HepG2 (cell line): ENCODE measurements around the gene NCBP2L. TPM values are rescaled to one million over a fixed set of nuclear protein-coding genes. Genes with fewer than 3 reads are reported as not detected.

ENCODE experiments used
- ATAC-seq: fragments of 200-7000 bp; cut with Tn5 transposase; 3 replicates; pipeline ENCODE4 v1.9.1; 2020; ENCODE audit warnings: mild to moderate bottlenecking, moderate library complexity
- BruUV-seq: library from RNA; stranded (reverse); fragments of 400-500 nt; replicated peaks from 2 replicates; lab custom pipeline; 2021; lab: Mats Ljungman, UMichigan
- CTCF ChIA-PET: fragments of 300-600 bp; formaldehyde crosslinking; extraction: SDS; loops from one replicate; lab custom pipeline; 2021; ENCODE audit warnings: low total read pairs, inconsistent platforms, low intra/inter-chr PET ratio; lab: Yijun Ruan, JAX
- POLR2A ChIA-PET: fragments of 350-600 bp; sonication (Branson Sonifier 250); formaldehyde crosslinking; loops from one replicate; lab custom pipeline; 2020; ENCODE audit warnings: antibody characterized with exemption, inconsistent platforms; lab: Yijun Ruan, JAX
- DNase-seq: peaks from one replicate; pipeline ENCODE4 v3.0.0-alpha.2; 2015; ENCODE audit warnings: low spot score
- FAIRE-seq: peaks from 3 replicates; lab custom pipeline; 2011; peaks lifted over from hg19 to GRCh38; lab: Jason Lieb, UNC
- H2AFZ ChIP-seq: one replicate; pipeline ENCODE4 v1.6.1; 2011; ENCODE audit warnings: low read length, inconsistent platforms
- H3K27ac ChIP-seq: fragments of 300-600 bp; 3 replicates; pipeline ENCODE4 v1.8.0; 2011; ENCODE audit warnings: mixed run types, mild to moderate bottlenecking, mixed read lengths, low read length, inconsistent platforms; ENCODE audit not compliant: insufficient read depth; ENCODE audit errors: extremely low read length
- H3K27me3 ChIP-seq, 2 experiments: fragments of 200-600 bp in 1 of 2; 2 replicates in 1 of 2; 3 replicates in 1 of 2; pipeline versions ENCODE4 v1.6.0 to v1.8.0; 2011; ENCODE audit warnings: low read length in 2 of 2, mild to moderate bottlenecking in 2 of 2, moderate library complexity in 2 of 2, inconsistent platforms in 1 of 2; ENCODE audit not compliant: insufficient read depth in 2 of 2, control insufficient read depth in 1 of 2
- H3K36me3 ChIP-seq, 2 experiments: fragments of 200-600 bp in 1 of 2; replicated peaks in 1 of 2; 2 replicates in 1 of 2; 3 replicates in 1 of 2; pipeline versions ENCODE4 v1.5.1 to v1.8.0; 2011; ENCODE audit warnings: low read length in 2 of 2, inconsistent platforms in 1 of 2; ENCODE audit not compliant: insufficient read depth in 2 of 2, control insufficient read depth in 1 of 2
- H3K4me1 ChIP-seq: 2 replicates; pipeline ENCODE4 v1.5.1; 2012; ENCODE audit warnings: low read length, inconsistent platforms; ENCODE audit not compliant: insufficient read depth
- H3K4me2 ChIP-seq: 2 replicates; pipeline ENCODE4 v1.6.0; 2011; ENCODE audit warnings: low read depth, low read length, inconsistent platforms
- H3K4me3 ChIP-seq, 3 experiments: fragments of 200-600 bp in 1 of 3; sonication (generic), shearing (Covaris generic) in 1 of 3; replicated peaks in 1 of 3; 2 replicates each; pipeline ENCODE4 v1.5.1; 2011 to 2016; ENCODE audit warnings: low read length in 3 of 3, inconsistent platforms in 2 of 3, low read depth in 2 of 3, mild to moderate bottlenecking in 2 of 3, control low read depth in 1 of 3, mixed read lengths in 1 of 3; ENCODE audit not compliant: insufficient read depth in 1 of 3
- H3K79me2 ChIP-seq: one replicate; pipeline ENCODE4 v1.6.1; 2011; ENCODE audit warnings: low read length, inconsistent platforms; ENCODE audit not compliant: insufficient read depth
- H3K9ac ChIP-seq: 2 replicates; pipeline ENCODE4 v1.6.0; 2011; ENCODE audit warnings: mild to moderate bottlenecking, low read depth, low read length, inconsistent platforms; ENCODE audit not compliant: insufficient read depth
- H3K9me3 ChIP-seq: 2 replicates; pipeline ENCODE4 v1.5.1; 2012; ENCODE audit warnings: mild to moderate bottlenecking, low read length
- H4K20me1 ChIP-seq: 2 replicates; pipeline ENCODE4 v1.6.0; 2011; ENCODE audit warnings: inconsistent platforms, mild to moderate bottlenecking, low read length, moderate library complexity; ENCODE audit not compliant: insufficient read depth
- MAFF ChIP-seq: IDR thresholded peaks from 2 replicates; pipeline ENCODE4 v1.6.1; 2011; ENCODE audit warnings: low read depth, low read length, improper control_type of control experiment
- MAFK ChIP-seq, 2 experiments: IDR thresholded peaks in 1 of 2; conservative IDR thresholded peaks in 1 of 2; 2 replicates each; pipeline ENCODE4 v1.6.1; 2011; ENCODE audit warnings: improper control_type of control experiment in 2 of 2, low read length in 2 of 2
- MEIS1 ChIP-seq: sonication (generic); formaldehyde crosslinking; IDR thresholded peaks from 2 replicates; pipeline ENCODE4 v1.9.0; 2021; ENCODE audit warnings: mild to moderate bottlenecking, missing genetic modification reagents, moderate library complexity, borderline replicate concordance
- ZHX2 ChIP-seq, 2 experiments: sonication (generic) in 1 of 2; formaldehyde crosslinking in 1 of 2; IDR thresholded peaks; 2 replicates each; pipeline versions ENCODE4 v1.6.1 to v1.9.0; 2014 to 2022; ENCODE audit warnings: antibody characterized with exemption in 1 of 2, borderline replicate concordance in 1 of 2, inconsistent platforms in 1 of 2, low read depth in 1 of 2, missing genetic modification reagents in 1 of 2
- ZNF644 ChIP-seq: IDR thresholded peaks from 2 replicates; pipeline ENCODE4 v1.6.1; 2016; ENCODE audit warnings: low read depth
- ZNF766 ChIP-seq: sonication (generic); formaldehyde crosslinking; IDR thresholded peaks from 2 replicates; pipeline ENCODE4 v1.5.0; 2020; ENCODE audit warnings: missing genetic modification reagents, borderline replicate concordance
- WGBS: methylation state at CpG from one replicate; pipeline ENCODE4 v1.1.6; 2017; ENCODE audit warnings: low lambda C conversion rate; 5-methylcytosine and 5-hydroxymethylcytosine counted together
- in situ Hi-C: cut with HindIII; loops from 2 replicates; pipeline ENCODE4 v1.10.0; 2017; ENCODE audit warnings: low pct_unique_long_range_greater_than_20kb; ENCODE audit not compliant: extremely low pct_ligation_motif_present
- intact Hi-C: fragments of 100-400 bp; cut with micrococcal nuclease; formaldehyde crosslinking; loops from one replicate; pipeline ENCODE4 v1.10.0; 2022; ENCODE audit not compliant: unreplicated experiment
- polyA plus RNA-seq, 8 experiments: library from polyadenylated mRNA; depleted of rRNA in 3 of 8; stranded (reverse) in 7 of 8; unstranded in 1 of 8; fragments of >200 nt; fragmentation: Illumina TruSeq in 4 of 8; extraction: Trizol in 4 of 8; gene quantifications; 2 replicates each; pipeline versions ENCODE4 v1.2.1 to v1.2.3, GENCODE V29; 2011 to 2016; ENCODE audit warnings: low read depth in 4 of 8, missing spikeins in 1 of 8, mixed read lengths in 1 of 8; ENCODE audit not compliant: insufficient read depth in 1 of 8
- total RNA-seq, 5 experiments: library from RNA; depleted of rRNA; stranded (reverse); fragments of >200 nt; fragmentation: Illumina TruSeq; extraction: Trizol; gene quantifications; 2 replicates each; pipeline ENCODE4 v1.2.3, GENCODE V29; 2016; ENCODE audit warnings: low read depth in 1 of 5

Gene NCBP2L
- total and polyA plus RNA-seq, 2 of the 13 experiments (the other 11 are each of a cell fraction or from before 2014, with no cell fraction given) = not detected

- Histone ChIP-seq H3K36me3 (no peaks in the 10 kb centered on the region), H3K27ac (no peak overlapping the region), H3K9ac (no peak overlapping the region), H3K4me3 (no peak overlapping the region), H2AFZ (no peak overlapping the region), H4K20me1 (no peaks in the 10 kb centered on the region), H3K9me3 (no peaks in the 10 kb centered on the region), H3K4me2 (no peak overlapping the region), H3K4me1 (no peaks in the 10 kb centered on the region), H3K79me2 (no peaks in the 10 kb centered on the region), H3K27me3 (peaks cover 1 to 10% of the 10 kb centered on the region in 2 experiments; a peak in 3 of 5 replicates)
- 0% methylated on average over 1 of the region's 1 CpG for WGBS
- TF ChIP-seq MAFF (peak; percentile 91), MAFK (conservative IDR thresholded peaks at IDR 0.05 in 1 of 2, IDR thresholded peaks at IDR 0.05 in 1 of 2; ENCODE audit: low read length in 2 of 2) (peak; percentile 85 to 94), ZNF766 (CRISPR knock-in tag) (no peak)
- DNase-seq (no peak), FAIRE-seq (no peak), ATAC-seq (no peak)
- intact Hi-C loops = no loop called here
- ChIA-PET CTCF (no interaction called here), POLR2A (no interaction called here)
- in situ Hi-C loops = no loop called here
- no TSS peak for BruUV-seq
Observed at GRCh38 chrX:107829878-107830277, 52.3 kb downstream of the NCBP2L start.

GRCh38 chrX:107831071-107831730 lies 53.7 kb downstream of the NCBP2L start:
- TF ChIP-seq MEIS1 (no peak), ZNF644 (CRISPR knock-in tag) (no peak), ZHX2 (IDR thresholded peaks at IDR 0.05; ENCODE audit: low read depth) (no peak), ZHX2 (CRISPR knock-in tag; IDR thresholded peaks at IDR 0.05; ENCODE audit: borderline replicate concordance) (no peak)
- Histone ChIP-seq H3K9me3 (no peaks in the 10 kb centered on the region), H4K20me1 (no peaks in the 10 kb centered on the region), H3K27ac (no peak overlapping the region), H3K4me3 (no peak overlapping the region), H3K27me3 (peaks cover 0 to 5% of the 10 kb centered on the region in 2 experiments; a peak in 3 of 5 replicates), H3K9ac (no peak overlapping the region), H3K79me2 (no peaks in the 10 kb centered on the region), H3K36me3 (no peaks in the 10 kb centered on the region), H3K4me1 (no peaks in the 10 kb centered on the region), H2AFZ (no peak overlapping the region), H3K4me2 (no peak overlapping the region)
- POLR2A ChIA-PET = no interaction called here
- in situ Hi-C loops = no loop called here
- DNase-seq (no peak), ATAC-seq (no peak), FAIRE-seq (no peak)
- intact Hi-C loops = no loop called here
- no TSS peak for BruUV-seq
- 0% methylated on average over 1 of the region's 7 CpGs for WGBS
- CTCF ChIA-PET = no interaction called here
